Endothelial cell of umbilical vein (primary cell): ENCODE data around the gene NGFR. TPM values are rescaled to one million over a fixed set of nuclear protein-coding genes. Genes with fewer than 3 reads are reported as not detected.

Experiments used
- BruUV-seq: library from RNA; stranded (reverse); fragments of 400-500 nt; replicated peaks from 2 replicates; lab custom pipeline; 2021; lab: Mats Ljungman, UMichigan
- CTCF ChIA-PET: fragments of 300-600, 350-600 bp; sonication (Branson Sonifier 250); formaldehyde crosslinking; loops from one replicate; lab custom pipeline; 2021; ENCODE audit warnings: antibody characterized with exemption, inconsistent platforms; lab: Charles Lee
- POLR2A ChIA-PET: fragments of 300-600, 350-600 bp; sonication (Branson Sonifier 250); formaldehyde crosslinking; loops from one replicate; lab custom pipeline; 2021; ENCODE audit warnings: antibody characterized with exemption, inconsistent platforms; lab: Charles Lee
- DNase-seq: peaks from one replicate; pipeline ENCODE4 v3.0.0-alpha.2; 2011; ENCODE audit warnings: low read depth, low spot score
- FAIRE-seq: peaks from 2 replicates; lab custom pipeline; 2011; peaks lifted over from hg19 to GRCh38; lab: Jason Lieb, UNC
- H2AFZ ChIP-seq: 2 replicates; pipeline ENCODE4 v1.6.0; 2012; ENCODE audit warnings: low read depth, low read length, control low read depth, inconsistent platforms
- H3K27ac ChIP-seq: 2 replicates; pipeline ENCODE4 v1.5.1; 2011; ENCODE audit warnings: low read depth, mild to moderate bottlenecking, control low read depth, low read length, moderate library complexity; ENCODE audit not compliant: insufficient read depth
- H3K27me3 ChIP-seq, 2 experiments: 2 replicates each; pipeline versions ENCODE4 v1.6.0 to v1.6.1; 2011; ENCODE audit warnings: low read length in 2 of 2, mixed read lengths in 1 of 2; ENCODE audit not compliant: control insufficient read depth in 2 of 2, insufficient read depth in 2 of 2
- H3K36me3 ChIP-seq, 2 experiments: 2 replicates in 1 of 2; 3 replicates in 1 of 2; pipeline ENCODE4 v1.5.1; 2011; ENCODE audit warnings: low read length in 2 of 2, mild to moderate bottlenecking in 1 of 2, moderate library complexity in 1 of 2; ENCODE audit not compliant: control insufficient read depth in 2 of 2, insufficient read depth in 2 of 2; ENCODE audit errors: extremely low read depth in 1 of 2
- H3K4me1 ChIP-seq: 3 replicates; pipeline ENCODE4 v1.5.1; 2011; ENCODE audit warnings: mild to moderate bottlenecking, low read length; ENCODE audit not compliant: control insufficient read depth, insufficient read depth; ENCODE audit errors: extremely low read depth
- H3K4me2 ChIP-seq: 2 replicates; pipeline ENCODE4 v1.6.1; 2011; ENCODE audit warnings: low read length, control low read depth, mixed read lengths; ENCODE audit not compliant: insufficient read depth
- H3K4me3 ChIP-seq, 3 experiments: fragments of 200-600 bp in 1 of 3; sonication (generic), shearing (Covaris generic) in 1 of 3; replicated peaks in 1 of 3; 2 replicates each; pipeline ENCODE4 v1.5.1; 2011 to 2016; ENCODE audit warnings: control low read depth in 3 of 3, low read length in 3 of 3, mild to moderate bottlenecking in 2 of 3, inconsistent platforms in 1 of 3, low read depth in 1 of 3, moderate library complexity in 1 of 3; ENCODE audit not compliant: insufficient read depth in 1 of 3
- H3K79me2 ChIP-seq: 2 replicates; pipeline ENCODE4 v1.6.0; 2012; ENCODE audit warnings: low read length, inconsistent platforms; ENCODE audit not compliant: control insufficient read depth, insufficient read depth
- H3K9ac ChIP-seq: replicated peaks from 2 replicates; pipeline ENCODE3; 2011; ENCODE audit warnings: low read length, control low read depth; ENCODE audit not compliant: insufficient read depth; ENCODE audit errors: extremely low read depth
- H3K9me1 ChIP-seq: replicated peaks from 3 replicates; pipeline ENCODE4 v1.6.0; 2011; ENCODE audit warnings: mild to moderate bottlenecking, low read length; ENCODE audit not compliant: control insufficient read depth, insufficient read depth; ENCODE audit errors: extremely low read depth
- H3K9me3 ChIP-seq: replicated peaks from 2 replicates; pipeline ENCODE4 v1.5.1; 2012; ENCODE audit warnings: low read length, inconsistent platforms; ENCODE audit not compliant: control insufficient read depth, insufficient read depth
- H4K20me1 ChIP-seq: replicated peaks from 2 replicates; pipeline ENCODE3; 2011; ENCODE audit warnings: mild to moderate bottlenecking, low read length; ENCODE audit not compliant: control insufficient read depth, insufficient read depth; ENCODE audit errors: extremely low read depth
- EZH2 ChIP-seq: IDR thresholded peaks from 2 replicates; pipeline ENCODE4 v1.6.1; 2012; ENCODE audit warnings: borderline replicate concordance, low read depth, mild to moderate bottlenecking, moderate library complexity, low read length, inconsistent platforms; ENCODE audit not compliant: severe bottlenecking
- FOS ChIP-seq: IDR thresholded peaks from 2 replicates; pipeline ENCODE4 v1.6.1; 2011; ENCODE audit warnings: mild to moderate bottlenecking, low read length, moderate library complexity, borderline replicate concordance; ENCODE audit not compliant: insufficient read depth
- GATA2 ChIP-seq: IDR thresholded peaks from 2 replicates; pipeline ENCODE4 v1.7.0; 2011; ENCODE audit warnings: low read depth, mild to moderate bottlenecking, moderate library complexity, mixed read lengths, low read length; ENCODE audit not compliant: insufficient read length, insufficient read depth
- JUN ChIP-seq: IDR thresholded peaks from 2 replicates; pipeline ENCODE4 v1.6.1; 2011; ENCODE audit warnings: borderline replicate concordance, low read depth; ENCODE audit not compliant: insufficient read length, insufficient read depth
- MYC ChIP-seq: IDR thresholded peaks from one replicate; pipeline ENCODE4 v1.6.1; 2011; ENCODE audit warnings: mild to moderate bottlenecking, low read depth, low read length
- POLR2A ChIP-seq: IDR thresholded peaks from 2 replicates; pipeline ENCODE4 v1.6.1; 2012; ENCODE audit warnings: low read depth, mild to moderate bottlenecking, control low read depth, low read length
- POLR2AphosphoS5 ChIP-seq: IDR thresholded peaks from 2 replicates; pipeline ENCODE4 v1.6.1; 2012; ENCODE audit warnings: low read depth, mild to moderate bottlenecking, control low read depth, low read length, moderate library complexity; ENCODE audit not compliant: insufficient read depth
- dilution Hi-C: fragments of 300-500 bp; cut with MboI; formaldehyde crosslinking; loops from one replicate; pipeline ENCODE4 v1.15.0; 2019; ENCODE audit warnings: low sequenced_read_pairs; ENCODE audit not compliant: extremely low pct_ligation_motif_present
- intact Hi-C: fragments of 100-400 bp; cut with micrococcal nuclease; formaldehyde crosslinking; loops from one replicate; pipeline ENCODE4 v1.10.0; 2022
- polyA plus RNA-seq, 4 experiments: library from polyadenylated mRNA; depleted of rRNA in 3 of 4; stranded (reverse) in 3 of 4; unstranded in 1 of 4; fragments of >200 nt; gene quantifications; 2 replicates each; pipeline versions ENCODE4 v1.2.1 to v1.2.3, GENCODE V29; 2011 to 2012; ENCODE audit warnings: missing spikeins in 1 of 4
- total RNA-seq: library from RNA; stranded (reverse); gene quantifications from 2 replicates; pipeline ENCODE4 v1.2.3, GENCODE V29; 2021
- TF ChIP-seq, protein P1 (sequence below), 2 donors: IDR thresholded peaks; 1 replicate in 1 of 2; 2 replicates in 1 of 2; pipeline ENCODE4 v1.5.1; 2011; ENCODE audit warnings: low read length in 2 of 2, mild to moderate bottlenecking in 2 of 2, moderate library complexity in 2 of 2, control low read depth in 1 of 2, inconsistent platforms in 1 of 2, low read depth in 1 of 2; ENCODE audit not compliant: insufficient read depth in 1 of 2; ENCODE audit errors: extremely low read depth in 1 of 2
- TF ChIP-seq, protein P2 (sequence below): IDR thresholded peaks from 2 replicates; pipeline ENCODE4 v1.6.1; 2011; ENCODE audit not compliant: insufficient read depth, insufficient read length

The NGFR gene
- total and polyA plus RNA-seq, 2 donors (not counting 3 experiments of a cell fraction or from before 2014, with no cell fraction given): not detected

DNA sequence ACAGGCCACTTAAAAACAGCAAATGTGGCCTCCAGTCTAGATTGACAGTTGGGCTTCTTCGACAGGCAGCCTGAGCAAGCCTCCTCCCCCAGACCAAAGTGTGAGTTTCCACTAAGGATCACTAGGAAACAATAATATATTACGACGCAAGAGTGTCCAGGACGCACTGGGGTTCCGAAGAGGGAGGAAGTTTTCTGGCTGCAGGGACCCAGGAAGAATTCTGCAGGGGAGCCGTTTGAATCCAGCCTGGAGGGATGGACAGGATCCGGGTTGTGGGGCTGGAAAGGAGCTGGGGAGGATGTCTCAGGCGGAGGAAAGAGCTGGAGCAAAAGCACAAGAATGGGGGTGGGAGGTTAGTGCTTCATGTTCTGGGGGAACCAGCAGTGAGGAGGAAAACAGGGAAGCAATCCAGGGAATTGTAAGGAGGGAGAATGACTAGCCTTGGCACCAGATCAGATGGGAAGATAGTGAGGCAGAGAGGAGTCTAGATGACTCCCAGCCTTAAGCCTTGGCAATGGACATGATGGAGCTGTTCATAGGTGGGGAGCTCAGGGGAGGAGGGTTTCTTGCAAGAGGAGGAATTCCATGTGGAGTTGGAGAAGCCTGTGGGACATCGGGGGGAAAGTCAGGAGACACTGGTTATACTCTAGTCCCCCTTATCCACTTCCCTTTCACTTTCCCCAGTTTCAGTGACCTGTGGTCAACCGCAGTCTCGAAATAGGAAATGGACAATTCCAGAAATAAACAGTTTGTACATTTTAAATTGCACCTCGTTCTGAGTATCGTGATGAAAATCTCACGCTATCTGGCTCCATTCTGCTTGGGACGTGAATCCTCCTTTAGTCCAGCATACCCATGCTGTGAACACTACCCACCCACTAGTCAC, 26.6 kb downstream of the NGFR start:
- BruUV-seq: no TSS peak
- intact Hi-C loops (no loop called here), dilution Hi-C loops (no loop called here)
- FAIRE-seq: no peak
- ChIA-PET POLR2A (no interaction called here), CTCF (interaction anchor here (1.0 to 2.5 kb wide), 5 partner anchors 10 to 36 kb away, joined by 3 to 7 read pairs (median 4); no protein-coding TSS in a partner anchor)
- no peaks in the 10 kb centered on the region for H3K36me3 ChIP-seq
- no peaks in the 10 kb centered on the region for H4K20me1 ChIP-seq
- peaks cover 2 to 4% of the 10 kb centered on the region in 2 experiments for H3K27me3 ChIP-seq
- no peaks in the 10 kb centered on the region for H3K4me1 ChIP-seq
- no peak overlapping the region for H2AFZ ChIP-seq
- no peak overlapping the region for H3K9ac ChIP-seq
- H3K79me2 ChIP-seq: no peaks in the 10 kb centered on the region
- DNase-seq: no peak
- TF ChIP-seq EZH2: no peak
- no peak for TF ChIP-seq GATA2
- TF ChIP-seq, protein P1, sequence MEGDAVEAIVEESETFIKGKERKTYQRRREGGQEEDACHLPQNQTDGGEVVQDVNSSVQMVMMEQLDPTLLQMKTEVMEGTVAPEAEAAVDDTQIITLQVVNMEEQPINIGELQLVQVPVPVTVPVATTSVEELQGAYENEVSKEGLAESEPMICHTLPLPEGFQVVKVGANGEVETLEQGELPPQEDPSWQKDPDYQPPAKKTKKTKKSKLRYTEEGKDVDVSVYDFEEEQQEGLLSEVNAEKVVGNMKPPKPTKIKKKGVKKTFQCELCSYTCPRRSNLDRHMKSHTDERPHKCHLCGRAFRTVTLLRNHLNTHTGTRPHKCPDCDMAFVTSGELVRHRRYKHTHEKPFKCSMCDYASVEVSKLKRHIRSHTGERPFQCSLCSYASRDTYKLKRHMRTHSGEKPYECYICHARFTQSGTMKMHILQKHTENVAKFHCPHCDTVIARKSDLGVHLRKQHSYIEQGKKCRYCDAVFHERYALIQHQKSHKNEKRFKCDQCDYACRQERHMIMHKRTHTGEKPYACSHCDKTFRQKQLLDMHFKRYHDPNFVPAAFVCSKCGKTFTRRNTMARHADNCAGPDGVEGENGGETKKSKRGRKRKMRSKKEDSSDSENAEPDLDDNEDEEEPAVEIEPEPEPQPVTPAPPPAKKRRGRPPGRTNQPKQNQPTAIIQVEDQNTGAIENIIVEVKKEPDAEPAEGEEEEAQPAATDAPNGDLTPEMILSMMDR (IDR thresholded peaks at IDR 0.05; ENCODE audit: extremely low read depth in 1 of 2, insufficient read depth in 1 of 2, low read depth in 1 of 2, low read length in 2 of 2): no peak
- no peak for TF ChIP-seq FOS
- no peak for TF ChIP-seq POLR2A
- no peak for TF ChIP-seq MYC
- TF ChIP-seq, protein P2, sequence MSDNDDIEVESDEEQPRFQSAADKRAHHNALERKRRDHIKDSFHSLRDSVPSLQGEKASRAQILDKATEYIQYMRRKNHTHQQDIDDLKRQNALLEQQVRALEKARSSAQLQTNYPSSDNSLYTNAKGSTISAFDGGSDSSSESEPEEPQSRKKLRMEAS: no peak
- no peak for TF ChIP-seq POLR2AphosphoS5
- no peak for TF ChIP-seq JUN
- no peak overlapping the region for H3K4me3 ChIP-seq
- H3K9me1 ChIP-seq: no peaks in the 10 kb centered on the region
- no peak overlapping the region for H3K27ac ChIP-seq
- H3K4me2 ChIP-seq: no peak overlapping the region
- H3K9me3 ChIP-seq: no peaks in the 10 kb centered on the region
